Left cardiac atrium (tissue), 4 donors: Measurements from ENCODE around the gene FAM171A2. TPM values are rescaled to one million over a fixed set of nuclear protein-coding genes. Genes with fewer than 3 reads are reported as not detected.
"Not testable (repeated sequence)": the region's sequence is repeated elsewhere in the genome, so short reads cannot be mapped to it uniquely, and the experiment has no call there.

Experiments
- ATAC-seq, 2 donors: fragments of 200-7000 bp; cut with Tn5 transposase; one replicate each; pipeline ENCODE4 v1.9.1; 2020; ENCODE audit warnings: mild to moderate bottlenecking in 2 of 2, moderate library complexity in 2 of 2
- DNase-seq: peaks from one replicate; pipeline ENCODE4 v3.0.0-alpha.2; 2020
- intact Hi-C, 2 donors: fragments of 100-400 bp; cut with DNase I; formaldehyde crosslinking; loops; one replicate each; pipeline versions ENCODE4 v1.14.1 to v1.15.1; 2022 to 2023
- total RNA-seq, 2 donors: library from RNA; stranded (reverse); fragmentation: NEBNext Ultra II Directional; extraction: Animal tissue kit (Norgen Biotek cat#: 25700); gene quantifications; one replicate each; pipeline ENCODE4 v1.2.1, GENCODE V29; 2021
- donor health status: DM: no; HTN: yes; CAD: no.
- donor health status: DM: no; HTN: yes; CAD: no; lungs with severe emphysema.
- donor health status: DM: yes; HTN: yes; CAD: no.
- donor health status: Dilated cardiomyopathy.

Gene FAM171A2
- total RNA-seq, 2 donors from 2014 or later, result 1.2 to 2.4 TPM

DNA sequence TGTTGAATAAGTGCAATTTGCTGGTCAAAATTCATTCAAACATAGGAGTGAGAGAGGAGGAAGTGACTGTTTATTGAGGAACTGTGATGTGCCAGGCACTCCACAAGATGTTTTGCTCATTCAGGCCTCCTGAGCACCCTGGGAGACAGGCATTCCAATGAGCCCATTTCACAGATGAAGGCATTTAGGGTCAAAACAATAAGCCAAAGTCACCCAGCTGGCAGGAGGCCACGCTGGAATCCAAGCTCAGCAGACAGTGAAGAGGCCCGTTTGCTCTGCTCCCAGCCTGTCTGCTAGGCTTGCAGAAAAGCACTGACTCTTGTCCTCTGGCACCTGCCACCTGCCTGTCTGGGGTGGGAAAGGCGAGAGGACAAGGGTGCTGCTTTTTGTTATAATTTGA, 28.9 kb downstream of the FAM171A2 start:
- ATAC-seq, result no peak
- intact Hi-C loops, result no loop called here
- no peak for DNase-seq

GRCh38 chr17:44334315-44334714, 29.3 kb downstream of the FAM171A2 start:
- DNase-seq (no peak), ATAC-seq (no peak)
- intact Hi-C loops, result no loop called here

GRCh38 chr17:44333371-44333770, 30.3 kb downstream of the FAM171A2 start:
- ATAC-seq (peak in 1 of 2 donors; percentile 44), DNase-seq (no peak)
- intact Hi-C loops, result no loop called here

DNA sequence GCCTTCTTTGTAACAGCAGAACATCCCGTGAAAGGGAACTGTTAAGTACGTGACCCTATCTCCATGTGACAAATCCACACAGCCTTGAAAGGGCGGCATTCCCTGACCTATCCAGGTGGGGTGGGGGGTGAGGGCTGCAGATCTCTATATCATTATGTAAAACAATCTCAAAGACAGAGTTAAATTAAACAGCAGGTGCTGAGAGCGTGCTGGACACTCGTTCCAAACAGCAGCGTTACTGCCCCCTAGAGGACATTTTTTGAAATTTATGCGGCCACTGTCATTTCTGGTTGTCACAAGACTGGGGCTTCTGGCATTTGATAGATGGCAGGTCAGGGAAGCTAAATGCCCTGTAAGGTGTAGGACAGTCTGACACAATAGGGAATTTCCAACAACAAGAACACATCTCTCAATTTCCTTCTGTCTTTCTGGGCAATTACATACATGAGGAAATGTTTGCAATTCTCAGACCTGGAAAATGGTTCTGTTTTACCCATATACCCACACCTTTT, 32.3 kb downstream of the FAM171A2 start:
- ATAC-seq, result peak; percentile 2 to 11
- DNase-seq, result no peak
- intact Hi-C loops, result loop anchor here in 1 of 2 donors (2.0 kb wide), 1 partner anchor 113 kb away; the partner anchor contains the start of gene UBTF

GRCh38 chr17:44330263-44330662, 33.4 kb downstream of the FAM171A2 start:
- DNase-seq, result not testable (repeated sequence)

DNA sequence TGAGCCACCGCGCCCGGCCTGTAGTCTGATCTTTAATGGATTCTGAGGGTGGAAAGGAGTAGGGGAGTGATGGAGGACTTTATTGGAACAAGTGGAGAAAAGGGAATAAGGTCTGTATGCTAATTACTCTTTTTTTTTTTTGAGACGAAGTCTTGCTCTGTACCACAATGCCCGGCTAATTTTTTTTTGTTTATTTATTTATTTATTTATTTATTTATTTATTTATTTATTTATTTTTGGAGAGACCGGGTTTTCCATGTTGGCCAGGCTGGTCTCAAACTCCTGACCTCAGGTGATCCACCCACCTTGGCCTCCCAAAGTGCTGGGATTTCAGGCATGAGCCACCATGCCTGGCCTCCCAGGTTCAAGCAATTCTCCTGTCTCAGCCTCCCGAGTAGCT, 34.1 kb downstream of the FAM171A2 start:
- not testable (repeated sequence) for DNase-seq, ATAC-seq
- intact Hi-C loops, result loop anchor here in 1 of 2 donors (5.0 kb wide), 1 partner anchor 112 kb away; the partner anchor contains the start of gene UBTF

More at GRCh38 chr17:44330263-44330662, 33.4 kb downstream of the FAM171A2 start:
- not testable (repeated sequence) for ATAC-seq
- intact Hi-C loops, result loop anchor here in 1 of 2 donors (2.0 kb wide), 1 partner anchor 111 kb away; the partner anchor contains the start of gene UBTF

DNA sequence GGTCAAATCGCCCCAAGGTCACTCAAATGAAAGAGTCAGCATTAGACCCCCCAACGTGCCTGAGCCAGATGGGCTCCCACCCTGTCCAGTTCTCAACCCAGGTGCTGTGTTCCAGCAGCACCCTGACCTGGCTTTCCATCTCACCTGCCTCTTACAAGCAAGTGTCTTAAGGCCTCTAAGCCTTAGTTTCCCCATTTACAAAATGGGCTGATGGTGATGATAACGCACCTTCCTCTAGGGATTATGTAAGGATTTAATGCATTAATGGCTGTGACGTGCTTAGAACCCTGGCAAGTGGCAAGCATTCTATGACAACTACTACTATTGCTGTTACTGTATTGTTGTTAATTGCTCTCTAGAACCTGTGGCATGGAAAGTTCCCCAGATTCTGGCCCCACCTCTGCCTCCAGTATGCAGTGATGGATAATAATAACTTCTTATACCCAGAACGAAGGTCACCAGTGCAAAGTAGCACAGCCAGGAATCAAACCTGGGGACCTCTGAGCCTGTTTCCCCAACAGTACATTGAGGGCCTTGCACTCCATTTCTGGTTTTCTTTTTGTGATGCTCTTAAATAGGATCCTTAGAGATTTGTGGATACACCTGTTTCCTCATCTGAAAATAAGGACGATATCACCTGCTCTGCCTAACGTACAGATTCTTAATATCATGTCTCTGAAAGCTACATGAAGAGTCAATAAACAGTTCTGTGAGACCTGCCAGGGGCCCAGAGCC, 35.8 kb downstream of the FAM171A2 start:
- no peak for ATAC-seq
- no peak for DNase-seq
- intact Hi-C loops, result loop anchor here in 1 of 2 donors (5.0 kb wide), 1 partner anchor 111 kb away; the partner anchor contains the start of gene UBTF

GRCh38 chr17:44326861-44327444, 36.7 kb downstream of the FAM171A2 start:
- peak; percentile 97 for DNase-seq
- peak; percentile 84 to 88 for ATAC-seq
- intact Hi-C loops, result loop anchor here in 1 of 2 donors (5.0 kb wide), 1 partner anchor 110 kb away; the partner anchor contains the start of gene UBTF

- intact Hi-C loops, result loop anchor here (1.0 to 5.0 kb wide), 2 partner anchors 103 to 107 kb away; partner anchors contain the start of gene UBTF (in 1 of the 2)
- DNase-seq (peak; percentile 96), ATAC-seq (peak; percentile 91 to 92)
These were observed 38.9 kb downstream of the FAM171A2 start, which contains the start of gene SLC25A39 for GRCh38 chr17:44324571-44325275. Gene SLC25A39 (minus strand): TSS chr17:44324823. CDS start chr17:44323562, 1,261 bp downstream.

GRCh38 chr17:44324092-44324570, 39.5 kb downstream of the FAM171A2 start:
- ATAC-seq (peak; percentile 1 to 4), DNase-seq (no peak)
- intact Hi-C loops, result loop anchor here in 1 of 2 donors (1.0 kb wide), 1 partner anchor 103 kb away; no protein-coding TSS in a partner anchor

DNA sequence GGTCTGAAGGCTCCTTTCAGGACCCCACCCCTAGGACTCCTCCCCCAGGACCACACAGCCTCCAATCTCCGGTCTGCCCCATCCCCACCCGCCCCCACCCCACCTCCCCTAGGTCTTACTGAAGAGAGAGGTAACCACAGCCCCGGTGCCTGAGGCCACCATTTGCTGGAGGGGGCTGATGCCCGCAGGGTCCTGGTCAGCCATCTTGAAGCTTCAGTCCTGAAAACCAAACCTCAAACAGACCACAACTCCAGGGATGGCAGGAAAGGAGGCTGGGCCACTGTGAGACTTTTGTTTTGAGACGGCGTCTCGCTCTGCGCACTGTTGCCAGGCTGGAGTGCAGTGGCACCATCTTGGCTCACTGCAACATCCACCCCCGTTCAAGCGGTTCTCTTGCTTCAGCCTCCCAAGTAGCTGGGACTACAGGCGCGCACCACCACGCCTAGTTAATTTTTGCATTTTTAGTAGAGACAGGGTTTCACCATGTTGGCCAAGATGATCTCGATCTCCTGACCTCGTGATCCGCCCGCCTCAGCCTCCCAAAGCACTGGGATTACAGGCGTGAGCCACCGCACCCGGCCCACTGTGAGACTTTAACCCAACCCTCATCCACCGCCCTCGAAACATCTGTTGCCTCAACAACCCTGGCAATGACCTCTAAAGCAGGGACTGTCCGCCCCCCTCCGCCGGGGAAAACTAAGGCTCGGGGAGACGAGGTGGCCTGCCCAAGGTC, 40.1 kb downstream of the FAM171A2 start:
- intact Hi-C loops, result loop anchor here in 1 of 2 donors (1.0 kb wide), 1 partner anchor 102 kb away; no protein-coding TSS in a partner anchor
- DNase-seq (no peak), ATAC-seq (no peak)

- intact Hi-C loops, result no loop called here
- ATAC-seq (no peak), DNase-seq (no peak)
These were observed 41.3 kb downstream of the FAM171A2 start for GRCh38 chr17:44322236-44322895.

DNA sequence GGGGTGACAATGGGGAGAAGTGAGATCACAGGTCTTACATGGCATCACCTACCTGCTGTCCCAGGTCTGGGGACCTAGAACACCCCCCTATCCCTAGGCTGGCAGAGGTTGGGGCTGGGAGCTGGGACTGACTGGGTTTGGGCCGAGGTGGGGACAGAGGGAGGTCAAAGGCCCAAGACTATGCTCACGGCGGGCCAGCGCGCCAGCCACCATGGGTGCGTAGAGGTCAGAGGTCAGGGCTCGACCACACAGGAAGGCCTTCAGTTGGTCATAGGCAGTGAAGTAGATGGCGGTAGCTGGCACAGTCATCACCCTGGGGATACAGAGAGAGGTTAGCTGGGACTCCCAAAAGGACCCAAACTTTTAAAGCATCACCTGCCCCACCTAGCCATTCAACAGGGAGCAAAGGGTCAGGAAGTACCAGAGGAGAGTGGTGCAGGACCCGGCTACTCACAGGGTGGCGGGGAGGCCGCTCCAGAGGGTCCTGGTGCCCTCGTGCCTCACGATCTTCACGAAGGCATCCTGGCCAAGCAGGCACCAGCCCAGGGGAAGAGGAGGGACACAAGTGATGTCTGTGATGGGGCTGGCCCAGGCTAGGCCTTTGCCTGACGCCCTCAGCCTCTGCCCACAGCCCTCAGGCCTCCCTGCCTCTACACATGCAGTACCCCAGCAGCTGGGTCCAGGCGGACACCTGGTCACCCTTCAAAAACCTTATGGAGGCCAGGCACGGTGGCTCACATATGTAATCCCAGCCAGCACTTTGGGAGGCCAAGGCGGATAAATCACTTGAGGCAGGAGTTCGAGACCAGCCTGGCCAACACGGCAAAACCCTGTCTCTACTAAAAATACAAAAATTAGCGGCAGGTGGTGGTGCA, 42.2 kb downstream of the FAM171A2 start:
- ATAC-seq (no peak), DNase-seq (no peak)
- intact Hi-C loops, result no loop called here

GRCh38 chr17:44320066-44320465, 43.6 kb downstream of the FAM171A2 start:
- ATAC-seq (no peak), DNase-seq (no peak)
- intact Hi-C loops, result no loop called here

- DNase-seq, result no peak
- no peak for ATAC-seq
- intact Hi-C loops, result loop anchor here in 1 of 2 donors (5.0 kb wide), 1 partner anchor 86 kb away; no protein-coding TSS in a partner anchor
These were observed 45.4 kb downstream of the FAM171A2 start for GRCh38 chr17:44318077-44318892.

GRCh38 chr17:44317545-44317944, 46.1 kb downstream of the FAM171A2 start:
- DNase-seq (no peak), ATAC-seq (no peak)
- intact Hi-C loops, result loop anchor here in 1 of 2 donors (5.0 kb wide), 1 partner anchor 85 kb away; no protein-coding TSS in a partner anchor
